ENCODE measurements around the gene VPS54. TPM values are rescaled to one million over a fixed set of nuclear protein-coding genes. Genes with fewer than 3 reads are reported as not detected.
A peak's percentile ranks its signal among the peaks of the same experiment; 100 is the strongest.

Gene VPS54
- total and polyA plus RNA-seq, 4 donors = 12.5 to 49.3 (median 15.7) TPM

DNA sequence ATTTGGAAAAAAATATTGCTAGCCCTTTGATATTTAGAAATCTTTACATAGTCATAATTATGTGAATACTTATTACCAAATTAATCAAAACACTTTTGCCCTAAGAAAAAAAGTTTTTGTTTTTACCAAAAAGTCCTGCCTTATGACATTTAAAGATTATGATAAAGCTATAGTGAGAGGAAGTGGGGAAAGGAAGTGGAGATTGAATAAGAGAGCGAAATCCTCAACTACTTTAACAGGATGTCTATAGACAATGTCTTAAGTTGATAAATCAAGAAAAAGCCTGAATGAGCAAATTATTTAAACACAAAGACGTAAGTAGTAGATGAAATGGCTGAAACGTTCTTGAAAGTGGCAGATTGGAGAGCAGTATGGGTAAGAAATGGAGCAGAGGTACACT, 20.9 kb upstream of the VPS54 start:
- no peak for ATAC-seq (ENCODE audit: insufficient read depth, low FRiP score)
- no peak for DNase-seq
- Histone ChIP-seq H3K27me3 (ENCODE audit: control insufficient read depth in 3 of 3, insufficient read depth in 3 of 3, low read length in 2 of 3) (no peaks in the 10 kb centered on the region), H3K9me3 (ENCODE audit: control insufficient read depth in 4 of 4, insufficient read depth in 3 of 4, low read length in 3 of 4) (no peaks in the 10 kb centered on the region), H3K4me3 (no peak overlapping the region), H3K4me1 (ENCODE audit: control insufficient read depth in 5 of 5, insufficient read depth in 5 of 5, low read length in 5 of 5) (no peaks in the 10 kb centered on the region), H3K27ac (ENCODE audit: low read depth in 1 of 2, low read length in 1 of 2) (no peak overlapping the region), H3K9ac (ENCODE audit: insufficient read depth in 1 of 2, low read length in 2 of 2) (no peak overlapping the region), H3K36me3 (ENCODE audit: control insufficient read depth in 4 of 4, insufficient read depth in 4 of 4, low read length in 4 of 4) (no peaks in the 10 kb centered on the region)
- TF ChIP-seq, protein P1, sequence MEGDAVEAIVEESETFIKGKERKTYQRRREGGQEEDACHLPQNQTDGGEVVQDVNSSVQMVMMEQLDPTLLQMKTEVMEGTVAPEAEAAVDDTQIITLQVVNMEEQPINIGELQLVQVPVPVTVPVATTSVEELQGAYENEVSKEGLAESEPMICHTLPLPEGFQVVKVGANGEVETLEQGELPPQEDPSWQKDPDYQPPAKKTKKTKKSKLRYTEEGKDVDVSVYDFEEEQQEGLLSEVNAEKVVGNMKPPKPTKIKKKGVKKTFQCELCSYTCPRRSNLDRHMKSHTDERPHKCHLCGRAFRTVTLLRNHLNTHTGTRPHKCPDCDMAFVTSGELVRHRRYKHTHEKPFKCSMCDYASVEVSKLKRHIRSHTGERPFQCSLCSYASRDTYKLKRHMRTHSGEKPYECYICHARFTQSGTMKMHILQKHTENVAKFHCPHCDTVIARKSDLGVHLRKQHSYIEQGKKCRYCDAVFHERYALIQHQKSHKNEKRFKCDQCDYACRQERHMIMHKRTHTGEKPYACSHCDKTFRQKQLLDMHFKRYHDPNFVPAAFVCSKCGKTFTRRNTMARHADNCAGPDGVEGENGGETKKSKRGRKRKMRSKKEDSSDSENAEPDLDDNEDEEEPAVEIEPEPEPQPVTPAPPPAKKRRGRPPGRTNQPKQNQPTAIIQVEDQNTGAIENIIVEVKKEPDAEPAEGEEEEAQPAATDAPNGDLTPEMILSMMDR (IDR thresholded peaks at IDR 0.05; ENCODE audit: control extremely low read depth, extremely low read depth) = no peak
- 24 to 43% methylated on average over 3 of the region's 3 CpGs for WGBS, 2 donors

DNA sequence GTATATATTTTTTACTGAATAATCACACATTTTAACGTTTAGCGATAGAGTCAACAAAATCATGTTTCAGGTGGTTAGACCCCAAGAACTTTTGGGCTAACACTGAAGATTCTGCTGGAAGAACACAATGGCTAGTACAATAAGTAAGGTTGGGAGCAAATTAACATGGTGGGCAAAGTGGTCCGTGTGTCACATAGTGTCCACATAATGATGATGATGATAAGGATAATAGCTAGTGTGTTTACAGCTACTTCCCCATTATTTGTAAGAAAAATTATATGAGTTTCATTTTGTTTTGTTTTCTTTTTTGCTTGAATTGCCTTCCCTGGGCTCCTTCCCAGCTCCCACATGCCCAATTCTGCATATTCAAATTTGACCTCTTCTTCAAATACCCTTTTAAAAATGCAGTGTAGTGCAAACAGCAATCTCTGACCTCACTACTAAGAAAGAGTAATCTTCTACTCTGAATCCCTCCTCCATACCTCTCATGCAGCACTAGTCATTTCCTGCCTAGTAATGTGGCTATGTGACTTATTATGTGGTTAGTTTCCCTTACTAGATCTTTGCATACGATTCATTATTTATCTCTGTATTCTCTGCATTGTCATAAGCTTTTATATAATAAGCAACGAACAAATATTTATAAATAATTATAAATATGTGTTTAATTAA, 16.9 kb upstream of the VPS54 start:
- Histone ChIP-seq H3K4me3 (no peak overlapping the region), H3K9ac (ENCODE audit: insufficient read depth in 1 of 2, low read length in 2 of 2) (no peak overlapping the region), H3K4me1 (ENCODE audit: control insufficient read depth in 5 of 5, insufficient read depth in 5 of 5, low read length in 5 of 5) (no peaks in the 10 kb centered on the region), H3K27ac (ENCODE audit: low read depth in 1 of 2, low read length in 1 of 2) (no peak overlapping the region), H3K27me3 (ENCODE audit: control insufficient read depth in 3 of 3, insufficient read depth in 3 of 3, low read length in 2 of 3) (no peaks in the 10 kb centered on the region), H3K9me3 (ENCODE audit: control insufficient read depth in 4 of 4, insufficient read depth in 3 of 4, low read length in 3 of 4) (no peaks in the 10 kb centered on the region), H3K36me3 (ENCODE audit: control insufficient read depth in 4 of 4, insufficient read depth in 4 of 4, low read length in 4 of 4) (no peaks in the 10 kb centered on the region)
- ATAC-seq (ENCODE audit: insufficient read depth, low FRiP score) (no peak), DNase-seq (no peak)
- TF ChIP-seq, protein P1 (IDR thresholded peaks at IDR 0.05; ENCODE audit: control extremely low read depth, extremely low read depth) = no peak
- 56 to 59% methylated on average over 5 of the region's 5 CpGs for WGBS, 2 donors

DNA sequence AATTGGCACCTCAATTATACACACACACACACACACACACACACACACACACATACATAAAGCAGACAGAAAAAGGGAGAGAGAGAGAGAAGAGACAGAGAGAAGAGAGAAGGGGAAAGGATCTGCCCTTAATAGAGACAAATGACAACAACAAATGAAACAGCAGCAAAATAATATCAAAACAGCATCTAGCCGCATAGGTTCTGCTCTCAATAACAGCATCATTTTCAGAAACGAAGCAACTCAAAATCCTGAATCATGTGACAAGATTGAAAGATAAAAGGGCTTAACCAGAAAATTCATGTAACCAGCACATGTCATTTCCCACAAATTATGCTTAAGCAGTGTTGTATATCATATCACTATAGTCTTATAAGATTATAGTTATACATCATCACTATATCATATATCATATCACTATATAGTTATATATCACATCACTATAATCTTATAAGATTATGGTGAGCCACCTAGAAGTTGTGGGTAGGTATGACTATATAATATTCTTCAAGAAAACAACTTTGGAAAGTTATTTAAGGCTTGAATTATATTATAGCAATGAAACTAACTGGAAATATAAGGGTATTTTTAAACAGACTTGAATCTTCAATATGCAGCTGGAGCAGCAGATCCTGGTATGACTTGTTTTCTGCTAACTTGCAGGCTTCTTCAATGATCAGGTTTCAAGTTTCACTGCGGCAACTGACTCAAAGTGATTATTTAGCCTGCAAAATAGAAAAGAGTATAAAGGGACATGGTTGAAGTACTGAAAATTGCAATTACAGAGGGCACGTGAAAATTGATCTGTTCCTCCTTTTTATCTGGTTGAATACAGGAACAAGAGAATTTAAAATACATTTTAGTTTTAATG, 16.1 kb upstream of the VPS54 start:
- Histone ChIP-seq H3K4me1 (ENCODE audit: control insufficient read depth in 5 of 5, insufficient read depth in 5 of 5, low read length in 5 of 5) (no peaks in the 10 kb centered on the region), H3K27me3 (ENCODE audit: control insufficient read depth in 3 of 3, insufficient read depth in 3 of 3, low read length in 2 of 3) (no peaks in the 10 kb centered on the region), H3K27ac (ENCODE audit: low read depth in 1 of 2, low read length in 1 of 2) (no peak overlapping the region), H3K36me3 (ENCODE audit: control insufficient read depth in 4 of 4, insufficient read depth in 4 of 4, low read length in 4 of 4) (no peaks in the 10 kb centered on the region), H3K4me3 (no peak overlapping the region), H3K9ac (ENCODE audit: insufficient read depth in 1 of 2, low read length in 2 of 2) (no peak overlapping the region), H3K9me3 (ENCODE audit: control insufficient read depth in 4 of 4, insufficient read depth in 3 of 4, low read length in 3 of 4) (no peaks in the 10 kb centered on the region)
- DNase-seq (peak in 1 of 3 donors; percentile 35), ATAC-seq (ENCODE audit: insufficient read depth, low FRiP score) (no peak)
- WGBS, 2 donors = 64 to 77% methylated on average over 4 of the region's 4 CpGs
- TF ChIP-seq, protein P1 (IDR thresholded peaks at IDR 0.05; ENCODE audit: control extremely low read depth, extremely low read depth) = no peak

Data from lung (tissue), 12 donors.